GM21723 (cell line): Measurements from ENCODE around the gene CROCC.
"Not testable (repeated sequence)": the region's sequence is repeated elsewhere in the genome, so short reads cannot be mapped to it uniquely, and the experiment has no call there.

ENCODE experiments used
- ATAC-seq: cut with Tn5 transposase; IDR thresholded peaks from one replicate; pipeline ENCODE4 v1.9.1; 2021; ENCODE audit warnings: mild to moderate bottlenecking, moderate library complexity; ENCODE audit not compliant: unreplicated experiment

Gene CROCC

GRCh38 chr1:16936580-16936979 lies 14.8 kb downstream of the CROCC start:
- not testable (repeated sequence) for ATAC-seq

- no peak for ATAC-seq
Measured at GRCh38 chr1:16938351-16939321, 16.9 kb downstream of the CROCC start.

DNA sequence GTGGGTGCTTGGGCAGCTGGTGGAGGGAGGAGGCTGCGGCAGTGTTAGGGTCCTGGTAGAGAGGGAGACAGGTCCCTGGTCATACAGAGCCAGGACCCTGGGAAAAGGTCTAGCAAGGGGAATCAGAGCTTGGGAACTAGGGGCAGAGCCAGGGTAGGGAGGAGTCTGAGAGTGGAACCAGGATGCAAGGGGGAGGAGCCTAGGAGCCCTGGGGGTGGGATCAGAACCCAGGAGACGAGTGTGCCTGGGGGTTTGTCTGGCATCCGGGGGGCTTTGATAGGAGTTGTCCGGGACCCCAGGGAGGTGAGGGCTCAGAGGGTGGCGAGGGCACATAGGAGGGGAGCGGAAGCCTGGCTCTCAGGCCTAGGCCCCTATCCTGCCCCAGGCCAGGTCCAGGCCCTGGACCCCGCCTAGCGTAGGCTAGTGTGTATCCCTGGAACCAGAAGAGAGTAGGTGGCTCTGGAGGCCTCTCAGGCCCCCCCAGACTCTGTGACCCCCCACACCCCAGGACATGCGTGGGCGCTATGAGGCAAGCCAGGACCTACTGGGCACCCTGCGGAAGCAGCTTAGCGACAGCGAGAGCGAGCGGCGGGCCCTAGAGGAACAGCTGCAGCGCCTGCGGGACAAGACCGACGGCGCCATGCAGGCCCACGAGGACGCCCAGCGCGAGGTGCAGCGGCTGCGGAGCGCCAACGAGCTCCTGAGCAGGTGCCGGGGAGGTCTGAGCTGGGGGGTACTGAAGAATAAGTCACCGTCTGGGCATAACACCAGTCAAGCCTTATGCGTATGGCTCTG lies 17.9 kb downstream of the CROCC start:
- ATAC-seq = not testable (repeated sequence)

DNA sequence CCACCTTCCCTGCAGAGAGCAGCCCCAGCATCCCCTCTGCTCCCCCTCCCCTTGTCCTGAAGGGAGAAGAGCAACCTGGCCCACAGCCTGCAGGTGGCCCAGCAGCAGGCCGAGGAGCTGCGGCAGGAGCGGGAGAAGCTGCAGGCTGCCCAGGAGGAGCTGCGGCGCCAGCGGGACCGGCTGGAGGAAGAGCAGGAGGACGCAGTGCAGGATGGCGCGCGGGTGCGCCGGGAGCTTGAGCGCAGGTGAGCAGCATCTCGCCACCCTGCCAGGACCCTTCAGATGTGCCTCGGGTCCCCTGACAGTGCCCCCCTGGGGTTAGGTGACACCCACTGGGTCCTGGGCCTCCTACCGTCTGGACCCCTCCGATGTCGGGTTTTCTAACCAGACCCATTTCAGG lies 22.3 kb downstream of the CROCC start:
- no peak for ATAC-seq

DNA sequence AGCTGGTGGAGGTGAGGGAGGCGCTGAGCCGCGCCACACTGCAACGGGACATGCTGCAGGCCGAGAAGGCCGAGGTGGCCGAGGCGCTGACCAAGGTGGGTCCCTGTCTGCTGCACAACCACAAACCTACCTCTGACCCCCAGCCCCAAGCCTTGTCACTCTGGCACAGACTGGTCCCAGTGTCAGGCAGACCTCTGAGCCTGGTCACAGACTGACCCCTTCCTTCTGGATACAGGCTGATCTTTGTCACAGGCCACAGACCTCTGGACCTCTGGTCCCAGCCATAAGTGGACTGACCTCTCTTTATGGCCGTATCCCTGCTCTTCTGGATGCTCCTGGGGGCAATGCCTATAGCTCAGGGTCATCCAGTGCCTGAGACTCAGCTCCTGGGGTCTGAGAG lies 23.8 kb downstream of the CROCC start:
- ATAC-seq = not testable (repeated sequence)

DNA sequence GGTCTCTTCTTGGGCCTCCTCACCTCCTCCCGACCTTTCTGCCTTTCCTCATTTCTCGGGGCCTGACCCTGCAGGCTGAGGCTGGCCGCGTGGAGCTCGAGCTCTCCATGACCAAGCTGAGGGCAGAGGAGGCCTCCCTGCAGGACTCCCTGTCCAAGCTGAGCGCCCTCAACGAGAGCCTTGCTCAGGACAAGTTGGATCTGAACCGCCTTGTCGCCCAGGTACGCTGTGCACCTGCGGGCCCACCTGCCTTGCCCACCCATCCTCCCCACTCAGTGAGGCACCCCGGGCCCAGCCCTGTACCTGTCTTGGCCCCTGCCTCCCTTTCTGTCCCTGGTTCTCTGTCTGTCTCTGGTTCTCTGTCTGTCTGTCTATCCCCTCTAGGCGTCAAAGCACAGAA lies 24.5 kb downstream of the CROCC start:
- ATAC-seq = not testable (repeated sequence)

- ATAC-seq = no peak
Measured at GRCh38 chr1:16946646-16947045, 24.9 kb downstream of the CROCC start.

DNA sequence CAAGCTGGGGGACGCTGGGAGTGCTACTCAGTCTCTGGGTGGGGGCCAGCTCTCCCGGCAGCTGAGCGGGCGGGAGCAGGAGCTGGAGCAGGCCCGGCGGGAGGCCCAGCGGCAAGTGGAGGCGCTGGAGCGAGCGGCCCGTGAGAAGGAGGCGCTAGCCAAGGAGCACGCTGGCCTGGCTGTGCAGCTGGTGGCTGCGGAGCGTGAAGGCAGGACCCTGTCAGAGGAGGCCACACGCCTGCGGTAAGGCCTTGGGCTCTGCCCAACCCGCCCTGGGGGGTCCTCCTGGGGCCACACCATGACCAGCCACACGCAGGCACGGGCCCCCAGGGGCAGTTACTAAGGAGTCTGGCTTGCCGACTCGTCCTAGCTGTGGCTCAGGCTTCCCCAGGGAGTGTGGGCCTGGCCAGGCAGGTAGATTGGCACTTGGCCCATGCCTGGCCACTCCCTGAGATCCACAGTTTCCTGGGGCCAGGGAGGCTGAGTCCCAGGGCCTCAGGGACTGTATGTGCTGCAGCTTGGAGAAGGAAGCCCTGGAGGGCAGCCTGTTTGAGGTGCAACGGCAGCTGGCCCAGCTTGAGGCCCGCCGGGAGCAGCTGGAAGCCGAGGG lies 26.7 kb downstream of the CROCC start:
- not testable (repeated sequence) for ATAC-seq

DNA sequence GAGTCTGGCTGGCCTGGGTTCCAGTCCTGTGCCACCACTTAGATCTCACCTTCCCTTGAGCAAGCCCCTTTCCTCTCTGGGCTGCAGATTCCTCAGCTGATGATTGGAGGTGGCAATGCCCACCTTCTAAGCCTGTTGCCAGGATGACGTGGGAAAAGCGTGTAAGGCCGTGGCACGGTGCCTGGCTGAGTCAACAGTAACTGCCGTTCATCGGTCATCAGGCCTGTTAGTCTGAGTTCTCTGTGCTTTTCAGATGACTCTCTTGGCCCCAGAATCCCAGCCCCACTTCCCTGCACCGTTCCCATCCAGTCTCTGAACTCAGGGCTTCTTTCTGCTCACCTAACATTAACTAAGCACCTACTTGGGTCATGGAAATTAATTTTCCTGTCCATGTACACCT lies 27.3 kb downstream of the CROCC start:
- not testable (repeated sequence) for ATAC-seq

DNA sequence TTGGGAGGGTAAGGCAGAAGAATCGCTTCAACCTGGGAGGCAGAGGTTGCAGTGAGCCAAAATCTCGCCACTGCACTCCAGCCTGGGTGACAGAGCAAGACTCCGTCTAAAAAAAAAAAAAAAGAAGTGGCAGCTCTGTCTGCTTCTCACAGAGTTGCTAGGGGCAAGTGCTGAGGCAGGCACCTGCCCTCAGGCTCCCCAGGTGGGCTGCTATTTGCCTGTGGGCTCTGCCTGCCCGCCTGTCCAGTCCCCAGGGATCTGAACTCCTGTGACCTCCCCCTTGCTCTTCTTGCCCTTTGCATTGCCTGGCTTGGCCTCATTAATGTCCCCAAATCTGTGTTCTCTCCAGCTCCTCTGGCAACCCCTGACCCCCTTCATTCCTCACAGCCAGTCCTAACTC lies 30.6 kb downstream of the CROCC start:
- not testable (repeated sequence) for ATAC-seq

GRCh38 chr1:16954579-16954978 lies 32.8 kb downstream of the CROCC start:
- ATAC-seq = no peak

DNA sequence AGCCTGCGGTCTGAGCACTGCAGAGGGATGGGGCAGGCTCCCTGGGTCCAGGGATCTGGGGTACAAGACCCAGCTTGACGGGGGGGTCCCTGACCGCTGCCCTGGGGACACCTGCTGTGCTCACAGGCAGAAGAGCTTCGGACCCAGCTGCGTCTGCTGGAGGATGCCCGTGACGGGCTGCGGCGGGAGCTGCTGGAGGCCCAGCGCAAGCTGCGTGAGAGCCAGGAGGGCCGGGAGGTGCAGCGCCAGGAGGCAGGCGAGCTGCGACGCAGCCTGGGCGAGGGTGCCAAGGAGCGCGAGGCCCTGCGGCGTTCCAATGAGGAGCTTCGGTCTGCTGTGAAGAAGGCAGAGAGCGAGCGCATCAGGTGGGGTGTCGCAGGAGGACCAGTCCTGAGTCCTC lies 33.5 kb downstream of the CROCC start:
- no peak for ATAC-seq

DNA sequence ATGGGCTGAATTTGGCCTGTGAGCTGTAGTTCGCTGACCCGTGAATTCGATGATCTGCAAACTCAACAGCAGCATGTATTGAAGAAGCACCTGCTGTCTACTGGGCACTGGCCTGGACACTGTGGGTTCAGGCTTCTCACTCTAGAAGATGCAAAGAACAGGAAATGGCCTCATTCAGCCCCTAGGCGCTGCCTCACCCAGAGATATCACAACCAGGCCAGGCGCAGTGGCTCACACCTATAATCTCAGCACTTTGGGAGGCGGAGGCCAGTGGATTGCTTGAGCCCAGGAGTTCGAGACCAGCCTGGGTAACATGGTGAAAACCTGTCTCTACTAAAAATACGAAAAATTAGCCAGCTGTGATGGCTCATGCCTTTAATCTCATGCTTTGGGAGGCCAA lies 35.0 kb downstream of the CROCC start:
- no peak for ATAC-seq

DNA sequence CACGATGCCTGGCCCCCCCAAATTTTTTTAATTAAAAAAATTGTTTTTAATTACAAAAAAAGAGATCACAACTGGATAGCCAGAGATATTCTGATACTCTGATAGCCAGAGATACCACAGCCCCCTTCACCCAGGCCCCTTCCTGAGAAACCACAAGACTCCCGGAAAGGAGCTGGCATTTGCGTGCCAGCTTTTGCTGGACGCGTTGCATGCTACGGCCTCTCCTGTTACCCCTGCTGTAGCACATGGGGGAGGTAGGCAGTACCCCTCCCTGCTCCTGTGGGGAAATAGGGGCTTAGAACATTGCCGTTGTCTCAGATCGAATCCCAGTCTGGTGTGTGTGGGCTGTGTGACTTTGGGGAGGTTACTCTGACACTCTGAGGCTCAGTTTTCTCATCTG lies 36.0 kb downstream of the CROCC start:
- no peak for ATAC-seq

DNA sequence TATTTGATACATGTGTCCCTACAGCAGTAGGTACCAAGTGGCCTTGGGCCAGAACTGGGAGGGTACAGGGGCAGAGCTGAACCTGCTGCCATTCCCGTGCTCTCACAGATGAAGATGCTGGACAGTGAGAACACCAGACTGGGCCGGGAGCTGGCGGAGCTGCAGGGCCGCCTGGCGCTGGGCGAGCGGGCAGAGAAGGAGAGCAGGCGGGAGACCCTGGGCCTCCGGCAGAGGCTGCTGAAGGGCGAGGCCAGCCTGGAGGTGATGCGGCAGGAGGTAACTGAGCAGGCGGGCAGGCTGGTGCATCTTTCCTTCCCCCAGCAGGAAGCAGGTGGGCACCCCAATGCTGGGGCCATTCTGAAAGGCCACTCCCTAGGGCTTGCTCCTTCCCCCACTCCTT lies 36.7 kb downstream of the CROCC start:
- ATAC-seq = no peak

- ATAC-seq = no peak
Measured at GRCh38 chr1:16960560-16961296, 39.0 kb downstream of the CROCC start.

DNA sequence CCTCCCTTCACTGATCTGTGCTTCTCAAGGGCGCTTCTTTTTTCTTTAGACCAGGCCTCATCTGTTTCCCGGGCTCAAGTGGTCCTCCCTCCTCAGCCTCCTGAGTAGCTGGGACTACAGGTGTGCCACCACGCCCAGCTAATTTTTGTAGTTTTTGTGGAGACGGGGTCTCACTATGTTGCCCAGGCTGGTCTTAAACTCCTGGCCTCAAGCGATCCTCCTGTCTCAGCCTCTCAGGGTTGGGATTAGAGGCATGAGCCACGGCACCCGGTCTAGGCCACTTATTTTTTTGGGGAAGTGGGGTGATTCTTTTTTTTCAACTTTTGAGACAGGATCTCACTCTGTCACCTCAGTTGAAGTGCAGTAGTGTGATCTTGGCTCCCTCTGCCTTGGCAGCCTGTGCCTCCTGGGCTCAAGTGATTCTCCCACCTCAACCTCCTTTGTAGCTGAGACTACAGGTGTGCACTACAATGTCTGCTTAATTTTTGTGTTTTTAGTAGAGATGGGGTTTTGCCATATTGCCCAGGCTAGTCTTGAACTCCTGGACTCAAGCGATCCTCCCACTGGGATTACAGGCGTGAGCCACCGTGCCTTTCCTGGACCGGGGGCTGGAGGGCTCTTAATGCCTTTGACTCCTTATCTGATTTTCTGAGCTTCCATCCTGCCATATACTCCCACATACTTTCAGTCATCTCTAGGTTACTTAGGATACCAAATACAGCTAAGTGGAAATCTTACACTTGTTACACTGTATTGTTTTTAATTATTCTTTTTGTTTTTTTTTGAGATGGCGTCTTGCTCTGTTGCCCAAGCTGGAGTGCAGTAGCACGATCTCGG lies 39.8 kb downstream of the CROCC start:
- no peak for ATAC-seq

GRCh38 chr1:16964169-16964568 lies 42.4 kb downstream of the CROCC start:
- not testable (repeated sequence) for ATAC-seq

DNA sequence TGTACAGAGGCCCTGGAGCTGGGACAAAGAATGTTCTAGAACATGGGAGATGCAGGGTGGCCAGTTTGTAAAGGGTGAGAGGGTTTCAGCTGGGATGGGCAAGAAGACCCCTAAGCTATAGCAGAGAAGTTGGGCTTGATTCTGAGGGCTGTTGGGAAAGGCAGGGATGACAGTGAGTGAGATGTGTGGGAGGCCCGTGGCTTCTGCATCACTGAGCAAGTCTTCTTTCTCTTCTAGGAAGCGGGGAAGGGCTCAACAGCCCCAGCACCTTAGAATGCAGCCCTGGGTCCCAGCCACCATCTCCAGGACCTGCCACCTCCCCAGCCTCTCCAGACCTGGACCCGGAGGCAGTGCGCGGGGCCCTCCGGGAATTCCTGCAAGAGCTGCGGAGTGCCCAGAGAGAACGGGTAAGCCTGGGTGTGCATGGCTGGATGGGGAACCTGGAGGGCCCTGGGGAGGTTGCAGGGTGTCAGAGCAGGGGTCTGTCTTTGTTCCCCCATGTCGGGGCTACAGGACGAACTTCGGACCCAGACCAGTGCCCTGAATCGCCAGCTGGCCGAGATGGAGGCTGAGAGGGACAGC lies 43.8 kb downstream of the CROCC start:
- ATAC-seq = no peak
